Skeletal muscle cell (primary cell): ENCODE results near the gene LTBP1.
"Not testable (repeated sequence)": the region's sequence is repeated elsewhere in the genome, so short reads cannot be mapped to it uniquely, and the experiment has no call there.

Experiments
- DNase-seq: peaks from one replicate; pipeline ENCODE4 v3.0.0-alpha.2; 2010; ENCODE audit warnings: low read depth
- H3K4me3 ChIP-seq: 2 replicates; pipeline ENCODE4 v1.5.1; 2011; ENCODE audit warnings: low read depth, mild to moderate bottlenecking, control low read depth, low read length, moderate library complexity

LTBP1 gene

DNA sequence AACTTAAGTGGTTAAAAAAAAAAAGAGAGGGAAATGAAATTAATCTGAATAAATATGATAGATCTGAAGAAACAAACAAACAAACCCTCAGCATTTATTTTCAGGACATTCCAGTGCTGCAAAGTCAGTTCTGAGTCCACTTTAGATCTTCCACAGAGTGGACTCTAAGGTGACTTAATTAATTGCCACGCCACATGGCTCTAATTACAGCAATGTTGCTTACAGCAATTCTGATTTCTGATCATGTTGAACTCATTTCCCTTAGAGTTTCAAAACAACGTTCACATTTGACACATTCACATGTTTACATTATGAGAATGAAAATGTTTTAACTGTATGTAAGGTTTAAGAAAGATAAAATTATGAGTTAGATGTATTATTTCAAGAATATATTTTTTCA is 491.1 kb downstream of the LTBP1 start:
- no peak overlapping the region for H3K4me3 ChIP-seq
- DNase-seq = no peak

DNA sequence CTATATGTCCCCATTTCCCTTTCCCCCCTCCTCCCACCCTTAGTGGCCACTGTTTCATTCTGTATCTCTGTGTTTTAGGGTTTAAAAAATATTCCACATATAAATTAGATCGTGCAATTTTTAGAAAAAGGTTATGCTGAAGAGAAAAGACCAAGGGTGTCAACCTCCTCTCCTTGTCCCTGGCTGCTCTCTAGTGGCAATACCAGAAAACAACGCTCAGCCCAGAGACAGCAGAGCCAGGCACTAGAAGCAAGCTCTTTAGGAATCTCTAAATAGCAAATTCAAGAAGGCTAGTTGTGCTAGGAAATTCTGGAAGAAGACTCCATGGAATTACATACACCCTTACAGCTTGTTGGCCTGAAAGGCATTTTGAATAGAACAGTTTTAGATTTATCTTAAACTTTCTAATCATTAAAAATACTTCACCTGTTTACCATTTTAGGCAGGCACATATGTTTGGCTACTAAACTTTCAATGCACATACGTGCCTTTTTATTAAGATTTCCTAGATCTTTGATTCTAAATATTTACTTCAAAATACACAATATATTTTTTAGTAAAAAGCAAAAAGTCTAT is 494.6 kb downstream of the LTBP1 start:
- H3K4me3 ChIP-seq = no peak overlapping the region
- DNase-seq = peak; percentile 23

DNA sequence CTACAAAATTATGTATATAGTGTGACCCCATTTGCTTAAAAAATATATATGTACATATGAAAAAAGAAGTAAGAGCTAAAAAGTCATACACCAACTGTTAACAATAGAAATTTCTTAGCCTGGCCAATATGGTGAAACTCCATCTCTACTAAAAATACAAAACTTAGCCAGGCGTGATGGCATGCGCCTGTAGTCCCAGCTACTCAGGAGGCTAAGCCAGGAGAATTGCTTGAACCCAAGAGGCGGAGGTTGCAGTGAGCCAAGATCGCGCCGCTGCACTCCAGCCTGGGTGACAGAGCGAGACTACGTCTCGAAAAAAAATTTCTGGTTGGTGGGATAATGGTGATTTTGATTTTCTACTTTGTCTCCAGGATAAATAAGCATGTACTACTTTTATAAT is 495.3 kb downstream of the LTBP1 start:
- DNase-seq, H3K4me3 ChIP-seq: not testable (repeated sequence)

DNA sequence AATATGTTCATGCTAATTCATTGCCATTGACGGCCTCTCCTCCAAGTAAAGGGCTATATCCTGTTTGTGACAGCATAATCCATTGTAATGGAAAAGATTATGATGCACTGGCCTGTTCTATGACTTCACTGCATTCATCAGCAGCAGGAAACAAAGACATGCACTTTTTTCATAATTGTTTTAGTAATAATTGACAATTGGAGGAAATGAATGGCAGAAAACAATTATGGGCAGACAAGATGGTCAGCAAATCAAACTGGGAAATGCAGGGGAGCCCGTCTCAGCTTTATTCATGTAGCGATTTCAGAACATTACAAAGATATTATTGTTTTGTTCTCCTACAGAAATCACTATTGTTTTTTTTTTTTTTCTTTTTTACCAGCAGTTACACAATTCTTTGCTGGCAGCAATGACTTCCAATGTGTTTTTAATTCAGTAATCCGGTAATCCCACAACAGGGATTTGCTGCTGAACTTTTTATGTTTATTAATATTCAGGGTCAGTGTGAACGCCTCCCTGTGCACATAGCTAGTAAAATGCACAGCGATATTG is 495.9 kb downstream of the LTBP1 start:
- DNase-seq = no peak

DNA sequence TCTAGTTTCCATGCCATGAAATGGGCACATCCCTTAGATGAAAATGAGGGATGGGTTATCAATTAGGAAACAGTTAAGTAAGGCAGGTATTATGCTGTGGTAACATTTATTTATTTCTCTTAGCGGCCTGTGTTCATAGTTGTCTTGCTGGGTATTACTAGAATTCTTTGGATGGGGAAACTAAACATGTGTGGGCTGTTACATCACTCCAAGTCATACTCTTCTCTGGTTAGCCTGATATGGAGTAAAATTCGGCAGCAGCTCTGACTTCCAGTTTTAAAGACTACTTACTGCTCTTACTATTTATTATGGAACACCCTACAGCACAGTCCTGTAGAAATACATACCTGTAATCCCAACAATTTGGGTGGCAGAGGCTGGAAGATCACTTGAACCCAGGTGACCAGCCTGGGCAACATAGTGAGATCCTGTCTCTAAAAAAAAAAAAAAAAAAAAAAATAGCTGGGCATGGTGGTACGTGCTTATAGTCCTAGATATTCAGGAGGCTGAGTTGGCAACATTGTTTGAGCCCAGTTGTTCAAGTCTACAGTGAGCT is 496.6 kb downstream of the LTBP1 start:
- DNase-seq = no peak
- H3K4me3 ChIP-seq = no peak overlapping the region

More for the DNA sequence above, 495.9 kb downstream of the LTBP1 start:
- H3K4me3 ChIP-seq = no peak overlapping the region

DNA sequence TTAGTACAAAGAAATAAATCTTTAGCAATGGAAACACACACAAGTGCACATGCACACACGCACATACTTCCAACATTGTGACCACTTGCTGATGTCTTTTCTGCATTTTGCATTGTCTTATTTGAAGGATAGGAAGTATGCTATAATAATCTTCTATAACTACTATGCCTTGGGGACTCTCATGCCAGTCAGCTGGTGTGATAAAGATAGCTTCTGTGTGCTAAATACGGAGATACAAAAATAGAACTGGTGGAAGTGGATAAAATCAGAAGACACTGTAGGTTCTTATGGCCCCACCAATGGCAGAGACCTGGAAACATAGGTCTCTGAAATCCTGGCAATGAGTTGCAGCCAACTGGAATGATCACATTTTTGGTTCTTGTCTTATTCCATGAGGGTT is 498.2 kb downstream of the LTBP1 start:
- no peak overlapping the region for H3K4me3 ChIP-seq
- DNase-seq = no peak

DNA sequence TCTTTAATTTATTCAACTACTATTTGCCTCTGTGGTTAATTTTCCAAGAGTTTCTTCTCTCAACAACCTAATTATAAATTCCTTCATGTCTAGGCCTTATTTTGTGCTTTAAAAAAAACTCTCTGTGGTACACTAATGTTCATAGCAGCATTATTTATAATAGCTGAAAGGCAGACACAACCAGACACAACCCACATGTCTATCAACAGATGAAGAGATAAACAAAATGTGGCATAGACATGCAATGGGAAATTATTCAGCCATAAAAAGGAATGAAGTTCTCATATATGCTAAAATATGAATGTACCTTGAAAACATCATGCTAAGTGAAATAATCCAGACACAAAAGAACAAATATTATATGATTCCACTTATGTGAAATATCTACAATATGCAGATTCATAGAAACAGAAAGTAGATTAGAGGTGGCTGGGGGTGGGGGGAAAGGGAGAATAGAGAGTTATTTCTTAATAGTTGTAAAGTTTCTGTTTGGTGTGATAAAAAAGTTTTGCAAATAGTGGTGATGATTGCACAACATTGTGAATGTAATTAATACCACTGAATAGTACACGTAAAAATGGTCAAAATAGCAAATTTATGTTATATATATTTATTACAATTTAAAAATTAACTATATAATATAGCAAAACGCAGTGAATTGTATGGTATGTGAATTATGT is 501.6 kb downstream of the LTBP1 start:
- DNase-seq = no peak
- H3K4me3 ChIP-seq = no peak overlapping the region
